Stimulated activated CD4-positive, alpha-beta T cell treated with anti-CD3 and anti-CD28 coated beads, Interleukin-4, amount 100 ng/mL, for 4 hours (primary cell): ENCODE results near the gene PRKAR2B.
"Not testable (repeated sequence)": the region's sequence is repeated elsewhere in the genome, so short reads cannot be mapped to it uniquely, and the experiment has no call there.

ENCODE experiments used
- DNase-seq, 2 experiments: peaks; one replicate each; pipeline ENCODE4 v3.0.0-alpha.2; 2020

PRKAR2B gene

DNA sequence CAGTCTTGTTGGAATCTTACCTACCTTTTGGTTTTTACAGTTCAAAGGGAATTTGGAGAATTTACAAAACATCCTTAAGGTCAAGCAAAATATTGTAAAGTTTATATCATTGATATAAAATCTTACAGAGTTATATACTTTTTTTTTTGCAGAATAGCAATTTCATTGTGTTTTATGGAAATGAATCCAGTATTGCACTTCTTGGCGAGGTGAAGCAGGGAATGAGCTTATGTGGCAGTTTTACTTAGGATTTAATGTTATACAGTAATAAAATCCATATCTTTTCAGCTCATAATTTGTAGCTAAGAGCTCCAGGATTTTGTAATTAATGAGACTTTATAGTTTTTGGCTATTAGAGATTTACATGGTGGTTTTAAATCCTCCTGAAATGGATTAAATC is 5.0 kb downstream of the PRKAR2B start:
- DNase-seq, result no peak

DNA sequence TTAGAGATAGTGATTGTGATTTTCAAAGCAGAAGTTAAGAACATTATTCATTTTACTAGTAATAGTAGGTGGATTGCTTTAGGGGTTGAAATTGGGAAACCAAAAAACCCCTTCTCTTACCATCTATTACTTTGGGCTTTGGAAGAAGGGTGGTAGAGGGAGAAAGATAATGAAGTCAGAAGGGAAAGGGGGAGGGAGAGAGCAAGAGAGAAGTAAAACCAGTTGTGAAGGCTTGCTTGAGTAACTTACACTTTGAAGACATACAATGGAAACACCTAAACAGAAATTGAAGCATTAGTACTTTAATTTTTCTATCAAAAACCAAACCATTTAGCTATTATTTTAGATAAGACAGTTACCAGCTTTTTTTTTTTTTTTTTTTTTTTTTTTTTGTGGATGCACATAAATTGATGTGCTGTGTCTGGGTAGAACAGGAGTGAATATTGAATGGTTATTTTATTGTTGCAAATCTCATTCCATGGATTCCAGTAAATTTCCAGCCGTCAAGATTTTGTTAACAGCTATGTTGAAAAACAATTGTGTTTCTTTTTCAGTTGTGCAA is 5.5 kb downstream of the PRKAR2B start:
- no peak for DNase-seq

DNA sequence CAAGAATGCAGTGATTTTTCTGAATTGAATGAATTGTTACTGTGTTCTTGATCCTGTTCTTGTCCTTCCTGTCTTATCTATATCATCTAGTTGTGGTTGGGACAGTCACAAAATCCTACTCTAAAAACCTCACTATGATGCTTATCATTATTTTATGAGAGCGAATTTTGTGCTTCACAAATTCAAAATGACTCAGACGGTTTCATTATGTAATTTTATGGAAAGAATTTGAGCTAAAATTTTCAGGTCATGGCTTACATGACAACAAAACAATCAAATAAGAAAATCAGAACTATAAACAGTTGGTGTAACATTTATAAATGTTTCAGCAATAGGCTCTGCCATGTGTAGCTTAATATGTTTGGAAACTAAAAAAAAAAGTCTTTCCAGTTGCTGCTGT is 6.9 kb downstream of the PRKAR2B start:
- DNase-seq, result no peak

DNA sequence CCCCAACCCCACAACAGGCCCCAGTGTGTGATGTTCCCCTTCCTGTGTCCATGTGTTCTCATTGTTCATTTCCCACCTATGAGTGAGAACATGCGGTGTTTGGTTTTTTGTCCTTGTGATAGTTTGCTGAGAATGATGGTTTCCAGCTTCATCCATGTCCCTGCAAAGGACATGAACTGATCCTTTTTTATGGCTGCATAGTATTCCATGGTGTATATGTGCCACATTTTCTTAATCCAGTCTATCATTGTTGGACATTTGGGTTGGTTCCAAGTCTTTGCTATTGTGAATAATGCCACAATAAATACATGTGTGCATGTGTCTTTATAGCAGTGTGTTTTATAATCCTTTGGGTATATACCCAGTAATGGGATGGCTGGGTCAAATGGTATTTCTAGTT is 10.5 kb downstream of the PRKAR2B start:
- not testable (repeated sequence) for DNase-seq

DNA sequence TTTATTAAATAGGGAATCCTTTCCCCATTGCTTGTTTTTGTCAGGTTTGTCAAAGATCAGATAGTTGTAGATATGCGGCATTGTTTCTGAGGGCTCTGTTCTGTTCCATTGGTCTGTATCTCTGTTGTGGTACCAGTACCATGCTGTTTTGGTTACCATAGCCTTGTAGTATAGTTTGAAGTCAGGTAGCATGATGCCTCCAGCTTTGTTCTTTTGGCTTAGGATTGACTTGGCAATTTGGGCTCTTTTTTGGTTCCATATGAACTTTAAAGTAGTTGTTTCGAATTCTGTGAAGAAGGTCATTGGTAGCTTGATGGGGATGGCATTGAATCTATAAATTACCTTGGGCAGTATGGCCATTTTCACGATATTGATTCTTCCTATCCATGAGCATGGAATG is 11.6 kb downstream of the PRKAR2B start:
- DNase-seq, result not testable (repeated sequence)

DNA sequence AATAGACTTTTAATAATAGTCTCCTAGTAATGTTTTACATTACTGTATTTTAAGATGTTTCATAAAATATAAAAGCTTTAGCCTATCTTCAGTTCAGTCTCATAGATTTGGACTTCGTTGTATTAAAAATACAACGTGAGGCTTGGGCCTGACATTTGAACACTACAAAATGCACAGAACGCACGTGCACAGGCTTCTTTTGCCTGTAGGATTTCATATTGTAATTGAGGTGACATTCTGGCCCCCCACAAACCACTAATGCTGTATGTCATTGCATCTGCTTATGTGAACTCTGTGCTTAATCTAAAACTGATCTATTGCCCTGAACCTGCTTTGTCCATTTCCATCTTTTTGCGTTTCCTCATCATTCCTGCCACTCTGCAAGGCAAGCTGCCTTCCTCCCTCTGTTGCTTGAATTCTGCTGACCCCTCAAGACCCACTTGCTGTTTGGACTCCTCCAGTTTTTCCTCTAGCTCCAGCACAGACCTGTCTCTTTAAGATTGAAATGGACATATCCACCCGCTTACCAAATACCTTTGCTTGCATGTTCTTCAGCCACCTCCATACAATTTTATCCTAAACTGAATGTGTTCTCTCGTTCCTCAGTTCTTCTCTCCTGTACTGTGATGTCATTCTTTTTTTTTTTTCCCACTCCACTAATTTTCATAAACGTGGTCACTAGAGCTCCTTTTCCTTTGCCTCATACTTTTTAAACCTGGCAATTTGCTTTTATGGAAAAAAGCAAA is 12.4 kb downstream of the PRKAR2B start:
- DNase-seq, result no peak

DNA sequence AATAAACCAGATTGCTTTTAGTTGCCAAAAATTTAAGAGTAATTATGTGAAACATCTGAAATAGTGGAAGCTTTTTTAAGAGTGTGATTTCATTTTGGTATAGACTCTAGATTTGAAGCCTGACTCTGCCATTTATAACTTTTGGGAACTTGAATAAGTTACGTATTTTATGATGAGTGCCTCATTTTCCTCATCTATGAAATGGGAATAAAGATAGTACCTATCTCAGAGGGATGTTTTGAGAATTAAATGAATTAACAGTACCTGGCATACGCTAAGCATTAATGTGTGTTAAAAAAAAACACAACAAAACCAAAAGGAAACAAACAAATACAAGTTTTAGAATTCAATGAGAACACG is 12.9 kb downstream of the PRKAR2B start:
- DNase-seq, result no peak

DNA sequence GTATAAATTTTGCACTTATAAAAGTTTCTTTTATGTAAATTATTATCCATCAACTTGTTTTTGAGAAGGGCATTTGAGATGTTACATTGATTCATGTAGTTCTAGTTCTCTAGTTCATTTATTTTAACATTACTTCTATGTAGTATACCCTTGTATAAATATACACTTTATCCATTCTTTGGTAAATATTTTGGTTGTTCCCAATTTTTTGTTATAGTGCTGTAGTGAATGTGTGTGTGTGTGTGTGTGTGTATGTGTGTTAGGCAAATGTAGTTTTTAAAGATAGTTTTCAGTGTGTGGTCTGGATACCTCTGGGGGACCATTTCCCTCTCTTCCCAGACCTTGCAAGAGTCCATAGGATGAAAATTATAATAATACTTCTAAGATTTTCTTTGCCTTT is 15.0 kb downstream of the PRKAR2B start:
- no peak for DNase-seq

DNA sequence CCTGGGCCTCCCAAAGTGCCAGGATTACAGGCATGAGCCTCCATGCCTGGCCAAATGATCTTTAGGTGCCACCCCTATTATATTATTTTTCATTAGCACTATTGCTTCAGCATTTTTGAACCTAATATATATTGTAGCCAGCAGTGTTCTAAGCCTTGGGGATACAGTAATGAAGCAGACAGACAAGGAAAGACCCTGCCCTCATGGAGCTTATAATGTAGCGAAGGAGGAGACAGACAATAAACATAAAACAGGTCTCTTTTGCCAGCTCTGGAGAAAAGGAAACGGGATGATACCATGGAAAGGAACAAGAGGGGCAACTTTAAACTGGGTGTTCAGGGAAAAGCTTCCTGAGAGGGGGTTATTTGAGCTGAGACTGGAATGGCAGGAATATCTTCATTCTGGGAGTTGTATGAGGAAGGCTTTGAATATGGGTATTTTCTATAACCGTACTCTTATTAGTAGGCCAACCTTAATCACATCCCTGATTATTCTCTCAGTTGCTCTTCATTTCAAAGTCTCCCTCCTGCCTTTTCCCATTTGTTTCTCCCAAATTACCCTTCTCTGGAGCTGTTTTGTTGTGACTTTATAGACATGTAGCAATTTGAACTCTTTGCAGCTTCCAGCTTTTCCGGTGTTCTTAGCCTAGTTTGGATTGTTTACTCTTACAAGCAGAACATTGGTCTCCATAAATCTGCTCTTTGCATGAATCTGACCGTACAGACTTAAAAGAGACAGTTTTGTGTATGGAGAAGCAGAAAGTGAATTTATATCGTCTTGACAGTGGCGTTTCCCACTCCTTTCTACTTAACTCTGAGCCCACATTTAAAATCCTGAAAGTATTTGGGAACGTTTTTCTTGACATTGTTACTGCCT is 19.0 kb downstream of the PRKAR2B start:
- DNase-seq, result no peak

DNA sequence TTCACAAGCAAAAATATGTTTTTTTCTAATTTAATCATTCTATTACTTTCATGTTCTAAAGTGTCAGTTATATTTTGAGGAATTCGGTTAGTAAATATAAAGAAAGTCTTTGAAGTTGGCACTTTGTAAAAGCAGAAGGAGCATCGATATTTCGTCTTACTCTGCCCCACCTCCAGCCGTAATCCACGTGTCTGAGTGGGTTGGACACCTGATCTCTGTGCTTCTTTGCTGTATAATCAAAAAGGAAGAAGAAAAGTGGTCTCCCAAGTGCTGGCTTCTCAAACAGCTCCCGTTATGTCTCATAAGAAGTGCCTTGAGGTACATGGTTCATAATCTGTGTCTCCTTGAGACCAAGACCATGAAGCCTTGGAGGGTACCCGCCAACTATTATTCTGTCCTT is 19.8 kb downstream of the PRKAR2B start:
- no peak for DNase-seq

DNA sequence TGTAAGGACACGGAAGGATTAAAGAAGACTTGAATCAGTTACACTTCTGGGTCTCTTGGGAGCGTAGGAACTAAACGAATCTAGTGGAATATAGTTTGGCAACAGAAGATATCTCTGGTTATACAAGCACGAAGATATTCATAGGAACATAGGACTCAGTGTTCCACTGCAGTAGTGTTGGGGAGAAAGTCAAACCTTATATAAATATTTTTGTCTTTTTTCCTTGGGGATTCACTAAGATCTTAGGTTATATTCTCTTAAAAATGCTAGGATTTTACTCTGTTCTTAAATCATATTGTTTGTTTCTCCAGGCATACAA is 21.4 kb downstream of the PRKAR2B start:
- DNase-seq, result no peak

DNA sequence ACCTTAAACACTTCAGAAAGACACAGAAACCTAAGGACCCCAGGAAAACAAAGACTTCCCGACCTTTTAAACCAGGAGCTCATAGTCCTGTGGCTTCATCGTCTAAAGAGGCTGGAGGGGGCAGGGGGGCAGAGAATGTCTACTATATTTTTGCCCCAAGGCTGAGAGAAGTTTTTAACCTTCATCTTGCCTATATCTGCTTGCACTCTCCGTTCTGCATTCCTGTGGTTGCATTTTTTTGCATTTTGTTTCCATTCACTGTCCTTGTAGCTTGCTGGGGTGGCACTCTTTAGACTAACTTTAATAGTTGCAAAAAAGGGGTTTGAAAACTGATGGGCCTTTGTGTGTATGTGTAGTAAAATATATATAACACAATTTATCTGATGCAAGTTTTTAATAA is 23.7 kb downstream of the PRKAR2B start:
- no peak for DNase-seq

DNA sequence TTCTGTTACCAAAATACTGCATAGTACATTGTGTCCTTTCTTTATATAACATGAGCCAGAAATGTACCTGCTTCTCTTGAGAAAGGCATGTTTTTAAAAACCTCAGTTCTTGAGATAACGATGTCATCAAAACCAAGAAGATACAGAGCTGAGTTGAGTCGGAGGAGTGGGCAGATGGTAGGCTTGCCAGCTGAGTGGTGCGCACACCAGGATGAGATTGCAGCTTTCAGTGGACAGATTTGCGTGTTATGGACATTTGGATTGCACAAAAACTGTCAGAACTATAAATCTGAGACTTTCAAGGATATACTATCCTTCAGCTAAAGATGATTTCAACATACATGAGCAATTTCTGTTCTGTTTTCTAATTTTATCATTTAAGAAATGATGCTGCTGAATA is 25.0 kb downstream of the PRKAR2B start:
- no peak for DNase-seq

DNA sequence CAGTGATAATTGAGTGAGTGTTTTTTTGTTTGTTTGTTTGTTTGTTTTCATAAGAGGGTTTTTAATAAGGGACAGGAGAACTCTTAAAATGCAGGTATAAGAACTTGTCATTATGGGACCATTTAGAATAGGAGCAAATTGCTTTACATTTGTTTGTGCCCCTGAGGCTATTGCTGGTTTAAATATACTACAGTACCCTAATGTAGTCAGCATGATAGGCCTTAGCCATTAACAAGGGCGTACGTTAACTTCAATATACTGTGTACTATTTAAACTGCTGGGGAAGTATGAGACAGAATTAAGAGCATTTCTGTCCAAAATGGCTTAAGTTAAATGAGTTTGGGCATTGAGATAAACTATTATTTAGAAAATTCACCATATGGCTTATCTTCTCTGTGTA is 26.2 kb downstream of the PRKAR2B start:
- DNase-seq, result no peak

DNA sequence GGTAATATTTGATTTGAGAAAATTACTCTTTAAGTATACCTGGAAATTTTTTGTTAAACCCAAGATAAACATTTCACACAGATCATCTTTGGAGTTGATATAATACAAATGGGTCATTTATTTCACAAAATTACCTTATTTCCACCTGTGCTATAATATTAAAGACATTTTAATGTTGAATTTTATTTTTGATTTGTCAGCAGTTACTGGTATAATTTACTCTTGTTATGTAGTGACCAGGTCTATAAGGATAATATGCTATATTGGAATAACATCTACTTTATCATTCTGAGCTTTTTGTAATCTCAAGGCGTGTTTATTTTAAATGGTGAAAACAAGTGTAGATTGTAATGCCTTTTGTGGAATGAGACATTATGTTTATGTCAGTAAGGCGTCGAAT is 26.6 kb downstream of the PRKAR2B start:
- no peak for DNase-seq

DNA sequence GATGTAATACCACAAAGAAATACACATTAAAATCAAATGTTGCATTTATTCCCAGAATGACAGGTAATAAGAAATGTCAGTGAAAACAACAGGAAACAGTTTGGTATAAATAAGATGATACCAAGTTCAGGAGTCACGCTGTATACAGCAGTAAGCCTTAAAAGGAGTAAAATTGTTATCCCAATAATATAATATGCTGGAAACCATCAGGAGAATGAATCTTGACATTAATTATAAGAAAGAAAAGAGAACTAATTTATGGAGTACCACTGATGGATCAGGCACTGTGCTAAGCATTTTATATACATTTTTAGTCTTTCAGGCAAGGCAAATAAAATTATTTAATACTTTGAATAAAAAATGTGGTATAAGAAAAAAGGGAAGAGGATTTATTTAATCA is 27.6 kb downstream of the PRKAR2B start:
- DNase-seq, result no peak

DNA sequence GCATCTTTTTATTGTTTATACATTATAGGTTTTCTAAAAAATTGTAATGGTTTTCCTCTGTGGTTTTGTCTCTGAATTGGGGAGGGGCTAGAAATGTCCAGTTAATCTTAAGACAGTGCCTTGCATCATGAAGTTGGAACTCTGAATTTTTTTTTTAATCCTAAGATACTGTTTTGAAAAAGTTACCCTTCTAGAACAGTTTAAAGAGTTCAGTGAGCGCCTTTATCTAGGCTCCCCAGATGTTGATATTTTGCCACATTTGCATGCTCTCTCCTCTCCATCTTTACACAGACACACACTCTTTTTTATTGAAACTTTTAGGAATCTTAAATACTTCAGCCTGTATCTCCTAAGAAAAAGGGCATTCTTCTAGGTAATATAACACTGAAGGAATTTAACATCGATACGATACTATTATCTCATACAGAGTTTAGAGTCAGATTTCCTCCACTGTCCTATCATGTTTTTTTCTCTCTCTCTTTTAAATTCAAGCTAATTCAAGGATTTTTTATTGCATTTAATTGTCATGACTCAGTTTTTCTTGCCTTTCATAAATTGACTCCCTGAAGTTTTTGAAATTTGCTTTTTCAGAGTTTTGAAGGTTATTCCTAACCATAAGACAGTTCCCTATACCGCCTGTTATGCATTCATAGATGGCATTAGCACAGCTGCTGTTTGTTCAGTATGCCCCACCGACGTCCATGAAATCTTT is 31.5 kb downstream of the PRKAR2B start:
- DNase-seq, result no peak

DNA sequence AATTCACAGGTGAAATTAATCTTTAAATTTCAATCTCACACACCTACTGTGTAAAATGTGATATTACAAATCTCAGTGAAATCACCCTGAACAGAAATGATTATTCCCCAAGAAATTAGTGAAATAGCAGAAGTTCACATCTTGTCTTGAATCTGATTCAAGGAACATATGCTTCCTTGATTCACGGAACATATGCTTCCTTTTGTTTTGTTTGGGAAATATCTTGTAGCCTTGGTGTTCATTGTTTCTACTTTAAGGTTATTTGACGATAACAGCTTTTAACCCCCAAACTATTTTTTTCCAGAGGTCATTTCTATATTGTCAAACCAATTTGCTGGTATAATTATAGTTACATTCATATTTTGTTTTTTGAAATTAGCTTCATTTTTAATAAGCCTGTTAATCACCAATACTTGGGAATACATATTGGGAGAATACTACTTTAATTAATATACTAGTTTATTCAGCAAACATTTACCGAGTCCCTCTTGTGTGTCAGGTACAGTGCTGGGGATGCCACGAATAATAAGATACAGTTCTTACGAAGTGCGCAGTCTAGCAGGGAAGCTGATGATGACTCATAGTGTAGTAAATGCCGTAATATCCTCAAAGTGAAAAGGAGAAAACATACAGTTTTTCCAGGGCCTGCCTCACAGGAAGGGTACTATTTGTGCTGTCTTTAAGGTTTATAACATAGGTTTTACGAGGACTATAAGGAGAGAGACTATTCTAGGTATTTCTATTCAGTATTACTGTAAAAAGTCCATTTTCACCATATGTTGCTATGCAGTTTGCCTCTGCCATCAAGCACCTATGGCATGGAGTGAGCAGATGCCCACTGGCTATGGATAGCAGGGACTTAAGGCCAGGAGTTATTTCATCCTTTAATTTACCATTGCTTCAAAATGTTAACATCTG is 32.5 kb downstream of the PRKAR2B start:
- DNase-seq, result no peak

DNA sequence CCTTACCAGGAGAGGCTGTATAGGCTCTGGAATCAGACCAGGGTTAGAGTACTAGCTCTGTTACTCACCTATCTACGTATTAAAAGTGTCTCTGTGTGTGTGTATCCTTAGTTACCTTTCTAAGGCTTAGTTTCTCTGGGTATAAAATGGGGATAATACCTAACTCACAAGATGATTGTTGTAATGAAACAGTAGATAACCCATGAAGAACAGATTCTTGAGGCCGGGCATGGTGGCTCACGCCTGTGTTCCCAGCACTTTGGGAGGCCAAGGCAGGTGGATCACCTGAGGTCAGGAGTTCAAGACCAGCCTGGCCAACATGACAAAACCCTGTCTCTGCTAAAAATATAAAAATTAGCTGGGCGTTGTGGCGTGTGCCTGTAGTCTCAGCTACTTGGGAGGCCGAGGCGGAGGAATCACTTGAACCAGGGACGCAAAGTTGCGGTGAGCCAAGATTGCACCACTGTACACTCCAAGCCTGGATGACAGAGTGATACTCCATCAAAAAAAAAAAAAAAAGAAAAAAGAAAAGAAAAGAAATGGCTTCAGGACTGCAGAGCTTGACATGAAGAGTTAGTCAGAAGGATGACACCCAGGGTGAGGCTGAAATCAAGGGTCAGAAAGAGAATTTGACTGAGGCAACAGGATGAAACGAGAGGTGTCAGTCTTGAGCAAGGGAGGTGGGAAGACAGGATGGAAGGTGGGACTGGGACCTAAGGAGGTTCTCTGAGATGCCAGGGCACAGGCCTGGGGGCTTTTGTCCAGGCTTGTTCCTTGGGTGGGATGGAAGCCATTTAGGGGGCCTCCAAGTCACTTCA is 33.4 kb downstream of the PRKAR2B start:
- no peak for DNase-seq

DNA sequence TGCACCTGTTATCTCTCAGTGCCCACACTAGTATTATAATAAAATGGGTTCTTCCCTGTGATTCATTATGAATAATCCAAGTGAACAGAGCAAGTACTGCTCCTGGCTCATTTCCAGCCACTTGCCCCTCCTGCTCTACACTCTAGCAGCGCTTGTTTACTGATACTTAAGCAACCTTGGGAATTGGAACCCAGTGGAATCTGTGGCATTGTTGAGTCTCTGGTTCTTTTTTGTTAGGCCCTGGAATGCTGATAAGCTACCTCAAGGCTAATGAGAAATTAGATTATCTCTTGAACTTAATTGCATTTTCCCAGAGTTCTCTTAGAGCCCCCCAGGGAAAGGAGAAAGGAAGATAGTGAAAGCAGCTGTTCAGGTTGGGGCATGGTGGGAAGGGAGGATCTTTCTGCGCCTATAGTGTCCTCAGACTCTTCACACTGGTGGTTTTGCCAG is 34.0 kb downstream of the PRKAR2B start:
- no peak for DNase-seq

DNA sequence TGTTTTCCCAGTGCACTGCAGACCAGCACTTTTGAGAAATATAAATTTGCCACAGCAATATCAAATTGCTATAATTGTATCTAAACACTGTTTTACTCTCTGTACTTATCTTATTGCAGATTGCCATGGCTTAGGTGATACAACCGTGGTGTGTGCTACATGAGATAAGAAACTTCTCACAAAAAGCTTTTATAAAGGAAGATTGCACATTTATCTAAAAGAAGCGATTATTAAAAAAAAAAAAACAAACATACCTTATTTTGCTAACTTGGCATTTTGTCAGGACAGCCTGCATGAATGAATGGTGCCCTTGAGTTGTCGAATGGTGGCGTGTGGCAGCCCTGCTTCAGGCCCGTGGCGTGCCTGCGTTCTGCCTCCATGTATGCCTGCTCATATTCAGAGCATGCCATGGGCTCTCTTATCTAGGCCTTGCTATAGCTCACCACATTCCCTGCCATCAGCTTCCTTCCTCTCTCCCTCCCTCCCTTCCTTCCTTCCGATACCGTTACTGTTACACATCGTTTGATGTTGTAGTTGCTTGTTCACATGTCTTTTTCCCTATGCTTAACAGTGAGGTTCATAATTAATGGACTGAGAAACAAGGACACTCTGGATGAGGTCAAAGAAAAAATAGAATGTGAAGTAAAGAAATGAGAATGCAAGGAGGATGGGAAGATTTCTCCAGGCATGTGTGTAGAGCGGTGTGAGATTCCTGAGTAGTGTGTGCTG is 34.9 kb downstream of the PRKAR2B start:
- no peak for DNase-seq
